H1 (cell line): ENCODE data around the gene KRTAP2-4.

Experiments used
- CEBPB ChIP-seq: IDR thresholded peaks from 2 replicates; pipeline ENCODE4 v1.6.1; 2012; ENCODE audit warnings: low read depth, low read length
- CHD2 ChIP-seq: IDR thresholded peaks from 2 replicates; pipeline ENCODE4 v1.6.1; 2012; ENCODE audit warnings: low read length, improper control_type of control experiment
- CTBP2 ChIP-seq: IDR thresholded peaks from 2 replicates; pipeline ENCODE4 v1.7.0; 2011; ENCODE audit warnings: borderline replicate concordance, mild to moderate bottlenecking, moderate library complexity, mixed read lengths, low read length; ENCODE audit not compliant: insufficient read depth, insufficient read length
- EP300 ChIP-seq, 2 experiments: IDR thresholded peaks; 1 replicate in 1 of 2; 2 replicates in 1 of 2; pipeline ENCODE4 v1.6.1; 2011 to 2012; ENCODE audit warnings: low read depth in 2 of 2, low read length in 2 of 2, mild to moderate bottlenecking in 2 of 2, borderline replicate concordance in 1 of 2, inconsistent platforms in 1 of 2, moderate library complexity in 1 of 2
- EZH2 ChIP-seq: fragments of 200-600 bp; sonication (generic); IDR thresholded peaks from 2 replicates; pipeline ENCODE4 v1.7.1; 2012; ENCODE audit warnings: low read depth, mild to moderate bottlenecking, moderate library complexity, low read length, inconsistent platforms; ENCODE audit not compliant: severe bottlenecking
- FOSL1 ChIP-seq: IDR thresholded peaks from 2 replicates; pipeline ENCODE4 v1.6.1; 2011; ENCODE audit warnings: mild to moderate bottlenecking, low read depth, low read length, moderate library complexity; ENCODE audit not compliant: insufficient read depth
- POLR2A ChIP-seq, 2 experiments: IDR thresholded peaks; 1 replicate in 1 of 2; 2 replicates in 1 of 2; pipeline ENCODE4 v1.6.1; 2011; ENCODE audit warnings: low read depth in 2 of 2, low read length in 2 of 2, mild to moderate bottlenecking in 2 of 2; ENCODE audit errors: control extremely low read depth in 1 of 2
- POLR2AphosphoS5 ChIP-seq: IDR thresholded peaks from 2 replicates; pipeline ENCODE4 v1.6.1; 2011; ENCODE audit warnings: low read depth, low read length
- RAD21 ChIP-seq, 2 experiments: IDR thresholded peaks in 1 of 2; conservative IDR thresholded peaks in 1 of 2; 2 replicates each; pipeline ENCODE4 v1.6.1; 2011; ENCODE audit warnings: low read depth in 2 of 2, low read length in 2 of 2, improper control_type of control experiment in 1 of 2, inconsistent platforms in 1 of 2, mild to moderate bottlenecking in 1 of 2, moderate library complexity in 1 of 2
- TBP ChIP-seq: IDR thresholded peaks from 2 replicates; pipeline ENCODE4 v1.6.1; 2011; ENCODE audit warnings: low read depth, low read length, improper control_type of control experiment
- TF ChIP-seq, protein P1 (sequence below), 3 experiments: IDR thresholded peaks; 1 replicate in 2 of 3; 2 replicates in 1 of 3; pipeline versions ENCODE4 v1.5.1 to v1.6.1; 2011; ENCODE audit warnings: low read length in 3 of 3, mild to moderate bottlenecking in 3 of 3, inconsistent platforms in 2 of 3, low read depth in 1 of 3, moderate library complexity in 1 of 3; ENCODE audit not compliant: insufficient read depth in 1 of 3; ENCODE audit errors: control extremely low read depth in 1 of 3

DNA sequence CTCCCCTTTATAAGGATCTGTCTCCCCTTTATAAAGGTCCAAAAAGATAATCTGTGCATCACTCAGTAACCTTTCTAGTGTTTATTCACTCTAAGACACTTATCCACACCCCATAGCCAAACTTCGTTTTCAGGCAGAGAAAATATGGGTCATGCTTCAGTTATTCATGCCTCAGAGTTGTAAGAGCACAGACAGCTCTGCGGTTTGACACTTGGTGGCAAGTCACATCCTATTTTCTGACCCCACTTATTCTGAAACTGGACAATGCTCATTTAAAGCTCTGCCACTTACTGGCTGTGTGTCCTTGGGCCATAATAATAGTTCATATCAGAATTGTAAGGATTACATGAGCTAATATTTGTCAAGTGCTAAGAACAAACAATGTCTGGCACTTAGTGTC, 16.6 kb downstream of the KRTAP2-4 start:
- no peak for TF ChIP-seq EZH2
- TF ChIP-seq EP300 (IDR thresholded peaks at IDR 0.05; ENCODE audit: borderline replicate concordance in 1 of 2, low read depth in 2 of 2, low read length in 2 of 2): no peak
- TF ChIP-seq POLR2AphosphoS5: no peak
- TF ChIP-seq, protein P1, sequence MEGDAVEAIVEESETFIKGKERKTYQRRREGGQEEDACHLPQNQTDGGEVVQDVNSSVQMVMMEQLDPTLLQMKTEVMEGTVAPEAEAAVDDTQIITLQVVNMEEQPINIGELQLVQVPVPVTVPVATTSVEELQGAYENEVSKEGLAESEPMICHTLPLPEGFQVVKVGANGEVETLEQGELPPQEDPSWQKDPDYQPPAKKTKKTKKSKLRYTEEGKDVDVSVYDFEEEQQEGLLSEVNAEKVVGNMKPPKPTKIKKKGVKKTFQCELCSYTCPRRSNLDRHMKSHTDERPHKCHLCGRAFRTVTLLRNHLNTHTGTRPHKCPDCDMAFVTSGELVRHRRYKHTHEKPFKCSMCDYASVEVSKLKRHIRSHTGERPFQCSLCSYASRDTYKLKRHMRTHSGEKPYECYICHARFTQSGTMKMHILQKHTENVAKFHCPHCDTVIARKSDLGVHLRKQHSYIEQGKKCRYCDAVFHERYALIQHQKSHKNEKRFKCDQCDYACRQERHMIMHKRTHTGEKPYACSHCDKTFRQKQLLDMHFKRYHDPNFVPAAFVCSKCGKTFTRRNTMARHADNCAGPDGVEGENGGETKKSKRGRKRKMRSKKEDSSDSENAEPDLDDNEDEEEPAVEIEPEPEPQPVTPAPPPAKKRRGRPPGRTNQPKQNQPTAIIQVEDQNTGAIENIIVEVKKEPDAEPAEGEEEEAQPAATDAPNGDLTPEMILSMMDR (IDR thresholded peaks at IDR 0.05; ENCODE audit: control extremely low read depth in 1 of 3, insufficient read depth in 1 of 3, low read depth in 1 of 3, low read length in 3 of 3): no peak
- TF ChIP-seq CEBPB: no peak
- no peak for TF ChIP-seq CHD2
- no peak for TF ChIP-seq POLR2A (IDR thresholded peaks at IDR 0.05; ENCODE audit: control extremely low read depth in 1 of 2, low read depth in 2 of 2, low read length in 2 of 2)
- no peak for TF ChIP-seq TBP
- TF ChIP-seq RAD21 (IDR thresholded peaks at IDR 0.05 in 1 of 2, conservative IDR thresholded peaks at IDR 0.05 in 1 of 2; ENCODE audit: low read depth in 2 of 2, low read length in 2 of 2): no peak
- no peak for TF ChIP-seq CTBP2
- TF ChIP-seq FOSL1: no peak
